ENCODE results near the gene MINK1. TPM values are rescaled to one million over a fixed set of nuclear protein-coding genes. Genes with fewer than 3 reads are reported as not detected.

The MINK1 gene
- total RNA-seq, 3 donors from 2014 or later, result 25.9 to 58.7 (median 42.0) TPM

GRCh38 chr17:4942760-4943508, 109.8 kb downstream of the MINK1 start:
- peaks cover 25 to 47% of the 10 kb centered on the region in 2 donors for H3K4me1 ChIP-seq
- intact Hi-C loops (cut with DNase I; ENCODE audit: low total_unique reads), result loop anchor here (2.0 kb wide), 1 partner anchor 24 kb away; the partner anchor contains the start of gene SPAG7

GRCh38 chr17:4944163-4944553, 111.0 kb downstream of the MINK1 start:
- Histone ChIP-seq H3K9me3 (no peaks in the 10 kb centered on the region), H3K4me3 (no peak overlapping the region), H3K4me1 (peaks cover 15 to 35% of the 10 kb centered on the region in 2 donors), H3K27me3 (no peaks in the 10 kb centered on the region), H3K36me3 (no peaks in the 10 kb centered on the region), H3K27ac (peak overlapping the region; percentile 97 to 99)
- intact Hi-C loops (cut with DNase I; ENCODE audit: low total_unique reads), result no loop called here
- TF ChIP-seq CTCF (IDR thresholded peaks at IDR 0.05) (no peak), POLR2AphosphoS5 (IDR thresholded peaks at IDR 0.05) (no peak), POLR2A (IDR thresholded peaks at IDR 0.05) (no peak)
- no peak for DNase-seq (ENCODE audit: low spot score in 2 of 2)

More at GRCh38 chr17:4942760-4943508, 109.8 kb downstream of the MINK1 start:
- Histone ChIP-seq H3K27ac (peak overlapping the region in 1 of 2 donors; percentile 20), H3K36me3 (no peaks in the 10 kb centered on the region), H3K27me3 (no peaks in the 10 kb centered on the region), H3K9me3 (no peaks in the 10 kb centered on the region), H3K4me3 (no peak overlapping the region)
- TF ChIP-seq CTCF (IDR thresholded peaks at IDR 0.05) (no peak), POLR2AphosphoS5 (IDR thresholded peaks at IDR 0.05) (no peak)
- DNase-seq (ENCODE audit: low spot score in 2 of 2), result no peak

- intact Hi-C loops (cut with DNase I; ENCODE audit: low total_unique reads), result no loop called here
- Histone ChIP-seq H3K27me3 (no peaks in the 10 kb centered on the region), H3K9me3 (no peaks in the 10 kb centered on the region), H3K36me3 (no peaks in the 10 kb centered on the region), H3K27ac (peak overlapping the region; percentile 97 to 99), H3K4me3 (peak overlapping the region in 1 of 3 donors; percentile 98), H3K4me1 (peaks cover 14 to 32% of the 10 kb centered on the region in 2 donors)
- TF ChIP-seq POLR2AphosphoS5 (IDR thresholded peaks at IDR 0.05) (no peak), POLR2A (IDR thresholded peaks at IDR 0.05) (no peak), CTCF (IDR thresholded peaks at IDR 0.05) (no peak)
- DNase-seq (ENCODE audit: low spot score in 2 of 2), result no peak
Measured at GRCh38 chr17:4944554-4945175, 111.5 kb downstream of the MINK1 start.

- Histone ChIP-seq H3K4me1 (peaks cover 14 to 35% of the 10 kb centered on the region in 2 donors), H3K27ac (peak overlapping the region; percentile 97 to 99), H3K36me3 (no peaks in the 10 kb centered on the region), H3K27me3 (no peaks in the 10 kb centered on the region), H3K4me3 (peak overlapping the region in 2 of 3 donors; percentile 11 to 98), H3K9me3 (no peaks in the 10 kb centered on the region)
- intact Hi-C loops (cut with DNase I; ENCODE audit: low total_unique reads), result no loop called here
- TF ChIP-seq POLR2AphosphoS5 (IDR thresholded peaks at IDR 0.05), result peak in 2 of 3 donors; percentile 32 to 75
- TF ChIP-seq CTCF (IDR thresholded peaks at IDR 0.05), result no peak
- peak; percentile 72 to 81 for DNase-seq (ENCODE audit: low spot score in 2 of 2)
Measured at GRCh38 chr17:4945176-4945943, 112.2 kb downstream of the MINK1 start.

Data from breast epithelium (tissue), 4 donors.